HCT116 (cell line): ENCODE measurements around the gene MNAT1. TPM values are rescaled to one million over a fixed set of nuclear protein-coding genes. Genes with fewer than 3 reads are reported as not detected.

Experiments
- ATAC-seq: fragments of 200-7000 bp; cut with Tn5 transposase; 2 replicates; pipeline ENCODE4 v1.9.1; 2020; ENCODE audit warnings: mild to moderate bottlenecking, moderate library complexity
- BruUV-seq: library from RNA; stranded (reverse); fragments of 400-500 nt; replicated peaks from 2 replicates; lab custom pipeline; 2021; lab: Mats Ljungman, UMichigan
- CTCF ChIA-PET: fragments of 300-600 bp; sonication (Branson Sonifier 250); formaldehyde crosslinking; loops from one replicate; lab custom pipeline; 2021; ENCODE audit warnings: antibody characterized with exemption; lab: Charles Lee
- POLR2A ChIA-PET: fragments of 300-600, 350-600 bp; sonication (Branson Sonifier 250); formaldehyde crosslinking; loops from one replicate; lab custom pipeline; 2021; ENCODE audit warnings: antibody characterized with exemption; lab: Charles Lee
- RAD21 ChIA-PET, 2 experiments: fragments of 300-600 bp; sonication (Branson Sonifier 250); formaldehyde crosslinking; loops; one replicate each; lab custom pipeline; 2023; ENCODE audit warnings: low total read pairs in 2 of 2; ENCODE audit not compliant: uncharacterized antibody in 2 of 2, unreplicated experiment in 2 of 2, low non-redundant PET in 1 of 2; lab: Charles Lee
- DNase-seq: peaks from one replicate; pipeline ENCODE4 v3.0.0-alpha.2; 2010; ENCODE audit warnings: low read depth, low spot score
- H2AFZ ChIP-seq: fragments of 200-600 bp; shearing (Covaris generic), sonication (generic); 2 replicates; pipeline ENCODE4 v1.6.1; 2017; ENCODE audit warnings: low read depth, mixed run types, mixed read lengths, antibody characterized with exemption, low read length; ENCODE audit not compliant: poor library complexity, severe bottlenecking
- H3K27ac ChIP-seq: 2 replicates; pipeline ENCODE4 v1.5.1; 2012; ENCODE audit warnings: low read depth, low read length
- H3K27me3 ChIP-seq: fragments of 200-600 bp; sonication (generic); 2 replicates; pipeline ENCODE4 v1.6.1; 2016; ENCODE audit warnings: mixed run types, low read length, mixed read lengths; ENCODE audit not compliant: insufficient read depth
- H3K36me3 ChIP-seq, 2 experiments: fragments of 200-500 bp in 1 of 2; fragments of 200-600 bp in 1 of 2; sonication (Bioruptor generic) in 1 of 2; sonication (generic) in 1 of 2; 2 replicates each; pipeline versions ENCODE4 v1.5.1 to v1.6.1; 2014 to 2016; ENCODE audit warnings: low read length in 2 of 2, inconsistent platforms in 1 of 2, mixed read lengths in 1 of 2, mixed run types in 1 of 2; ENCODE audit not compliant: insufficient read depth in 2 of 2, control insufficient read depth in 1 of 2
- H3K4me1 ChIP-seq, 2 experiments: fragments of 200-600 bp in 1 of 2; sonication (generic) in 1 of 2; 2 replicates each; pipeline versions ENCODE4 v1.5.1 to v1.6.1; 2012 to 2017; ENCODE audit warnings: low read length in 2 of 2, inconsistent platforms in 1 of 2, mild to moderate bottlenecking in 1 of 2, mixed read lengths in 1 of 2, mixed run types in 1 of 2, moderate library complexity in 1 of 2; ENCODE audit not compliant: insufficient read depth in 2 of 2, control insufficient read depth in 1 of 2
- H3K4me2 ChIP-seq: fragments of 200-600 bp; sonication (generic); 2 replicates; pipeline ENCODE4 v1.6.1; 2017; ENCODE audit warnings: mixed run types, low read length, mixed read lengths
- H3K4me3 ChIP-seq, 2 experiments: fragments of 200-600 bp in 1 of 2; sonication (generic) in 1 of 2; replicated peaks in 1 of 2; 2 replicates each; pipeline ENCODE4 v1.5.1; 2011 to 2016; ENCODE audit warnings: low read length in 2 of 2, control low read depth in 1 of 2, low read depth in 1 of 2, mild to moderate bottlenecking in 1 of 2, mixed read lengths in 1 of 2, mixed run types in 1 of 2
- H3K79me2 ChIP-seq: fragments of 200-600 bp; sonication (generic); 2 replicates; pipeline ENCODE4 v1.6.1; 2017; ENCODE audit warnings: mild to moderate bottlenecking, mixed run types, low read length, moderate library complexity, mixed read lengths; ENCODE audit not compliant: insufficient read depth
- H3K9ac ChIP-seq: fragments of 200-600 bp; sonication (generic); 2 replicates; pipeline ENCODE4 v1.6.1; 2016; ENCODE audit warnings: low read length, mixed read lengths
- H3K9me2 ChIP-seq: fragments of 200-600 bp; sonication (generic), shearing (Covaris generic); 2 replicates; pipeline ENCODE4 v1.6.1; 2017; ENCODE audit warnings: mixed run types, mild to moderate bottlenecking, moderate library complexity; ENCODE audit not compliant: insufficient read depth
- H3K9me3 ChIP-seq, 2 experiments: fragments of 200-500 bp in 1 of 2; fragments of 200-600 bp in 1 of 2; sonication (Bioruptor generic) in 1 of 2; sonication (generic) in 1 of 2; 2 replicates each; pipeline ENCODE4 v1.6.1; 2014 to 2017; ENCODE audit warnings: low read length in 2 of 2, mixed read lengths in 2 of 2, inconsistent platforms in 1 of 2, low read depth in 1 of 2, mild to moderate bottlenecking in 1 of 2, mixed run types in 1 of 2, moderate library complexity in 1 of 2; ENCODE audit not compliant: control insufficient read depth in 1 of 2, insufficient read depth in 1 of 2
- H4K20me1 ChIP-seq: fragments of 200-600 bp; sonication (generic), shearing (Covaris generic); 2 replicates; pipeline ENCODE4 v1.6.1; 2017; ENCODE audit warnings: mixed run types, mild to moderate bottlenecking, moderate library complexity; ENCODE audit not compliant: insufficient read depth
- ATF3 ChIP-seq: IDR thresholded peaks from 2 replicates; pipeline ENCODE4 v1.6.1; 2012
- CEBPB ChIP-seq: IDR thresholded peaks from 2 replicates; pipeline ENCODE4 v1.6.1; 2012; ENCODE audit warnings: low read depth
- POLR2AphosphoS5 ChIP-seq: IDR thresholded peaks from 2 replicates; pipeline ENCODE4 v1.6.1; 2011; ENCODE audit warnings: mild to moderate bottlenecking, low read depth, low read length, moderate library complexity
- RAD21 ChIP-seq: IDR thresholded peaks from 2 replicates; pipeline ENCODE4 v1.6.1; 2012; ENCODE audit warnings: low read depth, mild to moderate bottlenecking
- ZBTB33 ChIP-seq: IDR thresholded peaks from 2 replicates; pipeline ENCODE4 v1.6.1; 2011; ENCODE audit warnings: mild to moderate bottlenecking, low read length, moderate library complexity; ENCODE audit not compliant: insufficient replicate concordance; ENCODE audit errors: extremely low read depth
- ZFX ChIP-seq: fragments of 450-650 bp; IDR thresholded peaks from 2 replicates; pipeline ENCODE4 v1.6.1; 2017
- intact Hi-C: fragments of 100-400 bp; cut with micrococcal nuclease; formaldehyde crosslinking; loops from 2 replicates; pipeline ENCODE4 v1.10.0; 2022
- total RNA-seq: library from RNA; stranded (reverse); gene quantifications from one replicate; pipeline ENCODE4 v1.2.1, GENCODE V29; 2021; ENCODE audit not compliant: unreplicated experiment

Gene MNAT1
- total RNA-seq, 1 experiment from 2014 or later: 49.3 TPM

GRCh38 chr14:60963761-60964160 is 229.2 kb downstream of the MNAT1 start:
- no peaks in the 10 kb centered on the region for H3K79me2 ChIP-seq
- BruUV-seq: no TSS peak
- no peak for ATAC-seq
- H3K27ac ChIP-seq: no peak overlapping the region
- no peak for TF ChIP-seq ATF3
- no peak for TF ChIP-seq RAD21
- no peak for TF ChIP-seq ZFX
- no peak for TF ChIP-seq CEBPB
- TF ChIP-seq ZBTB33: no peak
- no peaks in the 10 kb centered on the region for H3K4me1 ChIP-seq
- no peak overlapping the region for H3K4me2 ChIP-seq
- no peak overlapping the region for H2AFZ ChIP-seq
- H3K9me2 ChIP-seq: no peaks in the 10 kb centered on the region
- H3K9ac ChIP-seq: no peak overlapping the region
- H3K9me3 ChIP-seq: no peaks in the 10 kb centered on the region
- no peak for DNase-seq
- CTCF ChIA-PET: no interaction called here
- H4K20me1 ChIP-seq: no peaks in the 10 kb centered on the region
- no peaks in the 10 kb centered on the region for H3K36me3 ChIP-seq
- no peaks in the 10 kb centered on the region for H3K27me3 ChIP-seq
- H3K4me3 ChIP-seq: no peak overlapping the region
- intact Hi-C loops: no loop called here
- POLR2A ChIA-PET: no interaction called here
- RAD21 ChIA-PET: no interaction called here

GRCh38 chr14:60964904-60965303 is 230.3 kb downstream of the MNAT1 start:
- H3K27ac ChIP-seq: no peak overlapping the region
- H3K36me3 ChIP-seq: no peaks in the 10 kb centered on the region
- intact Hi-C loops: no loop called here
- no peak overlapping the region for H3K4me2 ChIP-seq
- no peak for ATAC-seq
- no peaks in the 10 kb centered on the region for H3K79me2 ChIP-seq
- H3K9me2 ChIP-seq: no peaks in the 10 kb centered on the region
- no peak overlapping the region for H2AFZ ChIP-seq
- no TSS peak for BruUV-seq
- CTCF ChIA-PET: no interaction called here
- no peak for TF ChIP-seq POLR2AphosphoS5
- TF ChIP-seq, all 23 proteins: peak for 0
- Histone ChIP-seq H3K4me1 (no peaks in the 10 kb centered on the region), H4K20me1 (no peaks in the 10 kb centered on the region), H3K27me3 (no peaks in the 10 kb centered on the region), H3K9ac (no peak overlapping the region), H3K9me3 (no peaks in the 10 kb centered on the region), H3K4me3 (no peak overlapping the region)
- POLR2A ChIA-PET: no interaction called here
- DNase-seq: no peak
- RAD21 ChIA-PET: no interaction called here
